ENCODE measurements around the gene TUBA4A. TPM values are rescaled to one million over a fixed set of nuclear protein-coding genes. Genes with fewer than 3 reads are reported as not detected.
A peak's percentile ranks its signal among the peaks of the same experiment; 100 is the strongest.

TUBA4A gene
- total RNA-seq, 1 donor from 2014 or later, result not detected

GRCh38 chr2:219209236-219210195 lies 44.2 kb downstream of the TUBA4A start:
- Mint-ChIP-seq H3K9me3 (no peaks in the 10 kb centered on the region), H3K27ac (peak overlapping the region; percentile 21), H3K36me3 (peaks cover 12% of the 10 kb centered on the region), H3K4me3 (peak overlapping the region; percentile 43), H3K4me1 (peaks cover 19% of the 10 kb centered on the region), H3K27me3 (ENCODE audit: insufficient read depth, low read depth) (peaks cover 5% of the 10 kb centered on the region)
- no peak overlapping the region for H3K9ac ChIP-seq
- H3K27ac ChIP-seq, result no peak overlapping the region
- H3K36me3 ChIP-seq, result no peaks in the 10 kb centered on the region
- H3K9me3 ChIP-seq (ENCODE audit: low read depth), result no peaks in the 10 kb centered on the region
- H2AFZ ChIP-seq (replicated peaks), result no peak overlapping the region
- no peaks in the 10 kb centered on the region for H4K20me1 ChIP-seq (ENCODE audit: low read depth)
- no peak for TF ChIP-seq EZH2phosphoT487 (IDR thresholded peaks at IDR 0.05)
- no peak for TF ChIP-seq EZH2 (IDR thresholded peaks at IDR 0.05)
- TF ChIP-seq CTCF (IDR thresholded peaks at IDR 0.05), result no peak
- peaks cover 7% of the 10 kb centered on the region for H3K4me1 ChIP-seq
- H3K27me3 ChIP-seq, result no peaks in the 10 kb centered on the region
- no peak for DNase-seq (ENCODE audit: low spot score)
- no peak overlapping the region for H3K4me2 ChIP-seq
- no peak overlapping the region for H3K4me3 ChIP-seq
- no peaks in the 10 kb centered on the region for H3K79me2 ChIP-seq (ENCODE audit: low read depth)
- H3F3A ChIP-seq (ENCODE audit: low read depth), result peaks cover 22% of the 10 kb centered on the region

GRCh38 chr2:219207884-219208740 lies 45.6 kb downstream of the TUBA4A start:
- Histone ChIP-seq H3F3A (ENCODE audit: low read depth) (peaks cover 26% of the 10 kb centered on the region), H3K9ac (no peak overlapping the region), H3K36me3 (no peaks in the 10 kb centered on the region), H4K20me1 (ENCODE audit: low read depth) (no peaks in the 10 kb centered on the region), H2AFZ (replicated peaks) (no peak overlapping the region), H3K4me2 (peak overlapping the region; percentile 76), H3K79me2 (ENCODE audit: low read depth) (no peaks in the 10 kb centered on the region), H3K27me3 (no peaks in the 10 kb centered on the region), H3K27ac (no peak overlapping the region), H3K4me3 (peak overlapping the region; percentile 66), H3K9me3 (ENCODE audit: low read depth) (no peaks in the 10 kb centered on the region), H3K4me1 (peaks cover 7% of the 10 kb centered on the region)
- H3K27ac Mint-ChIP-seq, result no peak overlapping the region
- H3K36me3 Mint-ChIP-seq, result peaks cover 5% of the 10 kb centered on the region
- DNase-seq (ENCODE audit: low spot score), result no peak
- H3K4me3 Mint-ChIP-seq, result peak overlapping the region; percentile 95
- peaks cover 3% of the 10 kb centered on the region for H3K27me3 Mint-ChIP-seq (ENCODE audit: insufficient read depth, low read depth)
- H3K9me3 Mint-ChIP-seq, result peaks cover 4% of the 10 kb centered on the region
- peaks cover 19% of the 10 kb centered on the region for H3K4me1 Mint-ChIP-seq
- TF ChIP-seq EZH2phosphoT487 (IDR thresholded peaks at IDR 0.05) (no peak), CTCF (IDR thresholded peaks at IDR 0.05) (no peak), EZH2 (IDR thresholded peaks at IDR 0.05) (no peak)

- Histone ChIP-seq H2AFZ (replicated peaks) (peak overlapping the region; percentile 20), H3K79me2 (ENCODE audit: low read depth) (no peaks in the 10 kb centered on the region), H3K27me3 (no peaks in the 10 kb centered on the region), H3F3A (ENCODE audit: low read depth) (peaks cover 26% of the 10 kb centered on the region), H3K9me3 (ENCODE audit: low read depth) (no peaks in the 10 kb centered on the region), H3K4me2 (peak overlapping the region; percentile 76), H4K20me1 (ENCODE audit: low read depth) (no peaks in the 10 kb centered on the region), H3K4me3 (peak overlapping the region; percentile 66), H3K27ac (no peak overlapping the region), H3K9ac (no peak overlapping the region), H3K36me3 (no peaks in the 10 kb centered on the region), H3K4me1 (peaks cover 7% of the 10 kb centered on the region)
- Mint-ChIP-seq H3K27me3 (ENCODE audit: insufficient read depth, low read depth) (peaks cover 5% of the 10 kb centered on the region), H3K36me3 (peaks cover 4% of the 10 kb centered on the region), H3K4me3 (peak overlapping the region; percentile 95), H3K27ac (no peak overlapping the region), H3K4me1 (peaks cover 19% of the 10 kb centered on the region), H3K9me3 (peaks cover 4% of the 10 kb centered on the region)
- no peak for DNase-seq (ENCODE audit: low spot score)
- TF ChIP-seq EZH2phosphoT487 (IDR thresholded peaks at IDR 0.05), result no peak
- TF ChIP-seq EZH2 (IDR thresholded peaks at IDR 0.05), result no peak
- TF ChIP-seq CTCF (IDR thresholded peaks at IDR 0.05), result no peak
Measured at GRCh38 chr2:219207134-219207883, 46.4 kb downstream of the TUBA4A start.
